H9 (cell line): Measurements from ENCODE around the gene DDIAS. TPM values are rescaled to one million over a fixed set of nuclear protein-coding genes. Genes with fewer than 3 reads are reported as not detected.

Experiments used
- DNase-seq: peaks from one replicate; pipeline ENCODE4 v3.0.0-alpha.2; 2017
- H2AFZ ChIP-seq: one replicate; pipeline ENCODE4 v1.6.1; 2013; ENCODE audit warnings: mild to moderate bottlenecking, low read length, control low read depth, moderate library complexity
- H2AK5ac ChIP-seq: 2 replicates; pipeline ENCODE4 v1.6.1; 2013; ENCODE audit warnings: low read length, control low read depth, mixed read lengths; ENCODE audit not compliant: insufficient read length
- H2BK120ac ChIP-seq: one replicate; pipeline ENCODE4 v1.6.1; 2013; ENCODE audit warnings: low read depth, mild to moderate bottlenecking, low read length, control low read depth, inconsistent platforms; ENCODE audit not compliant: poor library complexity, severe bottlenecking
- H2BK12ac ChIP-seq: 2 replicates; pipeline ENCODE4 v1.6.1; 2013; ENCODE audit warnings: low read length, control low read depth, mixed read lengths, low read depth; ENCODE audit not compliant: insufficient read length
- H2BK15ac ChIP-seq: 2 replicates; pipeline ENCODE4 v1.6.1; 2013; ENCODE audit warnings: low read depth, low read length, control low read depth
- H2BK20ac ChIP-seq: one replicate; pipeline ENCODE4 v1.6.1; 2013; ENCODE audit warnings: low read depth, mild to moderate bottlenecking, low read length, control low read depth, inconsistent platforms; ENCODE audit not compliant: poor library complexity, severe bottlenecking
- H2BK5ac ChIP-seq: 2 replicates; pipeline ENCODE4 v1.6.1; 2013; ENCODE audit warnings: low read length, control low read depth, mixed read lengths; ENCODE audit not compliant: insufficient read length
- H3K14ac ChIP-seq: 2 replicates; pipeline ENCODE4 v1.6.1; 2013; ENCODE audit warnings: low read length, control low read depth; ENCODE audit not compliant: insufficient read depth
- H3K18ac ChIP-seq: 2 replicates; pipeline ENCODE4 v1.6.1; 2013; ENCODE audit warnings: low read depth, mild to moderate bottlenecking, mixed read lengths, low read length, control low read depth; ENCODE audit not compliant: insufficient read length
- H3K23ac ChIP-seq: 2 replicates; pipeline ENCODE4 v1.6.1; 2013; ENCODE audit warnings: low read length, control low read depth, mixed read lengths, low read depth; ENCODE audit not compliant: insufficient read length
- H3K23me2 ChIP-seq: 2 replicates; pipeline ENCODE4 v1.6.1; 2013; ENCODE audit warnings: low read depth, mild to moderate bottlenecking, mixed read lengths, low read length, control low read depth; ENCODE audit not compliant: insufficient read length, poor library complexity, severe bottlenecking
- H3K27ac ChIP-seq: 2 replicates; pipeline ENCODE4 v1.5.1; 2013; ENCODE audit warnings: low read length, control low read depth, mixed read lengths, low read depth; ENCODE audit not compliant: insufficient read length
- H3K27me3 ChIP-seq: 2 replicates; pipeline ENCODE4 v1.6.1; 2013; ENCODE audit warnings: low read length, control low read depth, inconsistent platforms; ENCODE audit not compliant: insufficient read depth
- H3K4ac ChIP-seq: 2 replicates; pipeline ENCODE4 v1.6.1; 2013; ENCODE audit warnings: low read depth, mild to moderate bottlenecking, control low read depth, inconsistent platforms, low read length, moderate library complexity
- H3K4me1 ChIP-seq: 2 replicates; pipeline ENCODE4 v1.6.1; 2013; ENCODE audit warnings: low read length, control low read depth, inconsistent platforms; ENCODE audit not compliant: insufficient read depth
- H3K4me2 ChIP-seq: 2 replicates; pipeline ENCODE4 v1.6.1; 2013; ENCODE audit warnings: low read length, control low read depth, mixed read lengths; ENCODE audit not compliant: insufficient read length, insufficient read depth
- H3K56ac ChIP-seq: 2 replicates; pipeline ENCODE4 v1.6.1; 2013; ENCODE audit warnings: low read depth, mild to moderate bottlenecking, mixed read lengths, low read length, control low read depth; ENCODE audit not compliant: insufficient read length
- H3K79me1 ChIP-seq: 2 replicates; pipeline ENCODE4 v1.6.1; 2013; ENCODE audit warnings: low read depth, mild to moderate bottlenecking, moderate library complexity, low read length, control low read depth, inconsistent platforms; ENCODE audit not compliant: insufficient read depth, poor library complexity, severe bottlenecking
- H3K79me2 ChIP-seq: 2 replicates; pipeline ENCODE4 v1.6.1; 2013; ENCODE audit warnings: low read length, control low read depth, inconsistent platforms; ENCODE audit not compliant: insufficient read depth
- H3K9ac ChIP-seq: 2 replicates; pipeline ENCODE4 v1.6.1; 2013; ENCODE audit warnings: low read length, control low read depth, mixed read lengths; ENCODE audit not compliant: insufficient read length; ENCODE audit errors: extremely low read depth
- H3K9me3 ChIP-seq: one replicate; pipeline ENCODE4 v1.6.1; 2013; ENCODE audit warnings: low read depth, low read length, inconsistent platforms; ENCODE audit not compliant: control insufficient read depth
- H3T11ph ChIP-seq: one replicate; pipeline ENCODE4 v1.6.1; 2013; ENCODE audit warnings: mild to moderate bottlenecking, low read length, control low read depth, inconsistent platforms
- H4K20me1 ChIP-seq: one replicate; pipeline ENCODE4 v1.6.1; 2013; ENCODE audit not compliant: control insufficient read depth, insufficient read length, insufficient read depth
- H4K5ac ChIP-seq: 2 replicates; pipeline ENCODE4 v1.6.1; 2013; ENCODE audit warnings: low read depth, mild to moderate bottlenecking, mixed read lengths, low read length, control low read depth; ENCODE audit not compliant: insufficient read length
- H4K8ac ChIP-seq: replicated peaks from 2 replicates; pipeline ENCODE4 v1.6.1; 2013; ENCODE audit warnings: low read length, control low read depth, mixed read lengths, low read depth; ENCODE audit not compliant: insufficient read length
- H4K91ac ChIP-seq: 2 replicates; pipeline ENCODE4 v1.6.1; 2013; ENCODE audit warnings: low read depth, mild to moderate bottlenecking, moderate library complexity, mixed read lengths, low read length, control low read depth; ENCODE audit not compliant: insufficient read length
- H3K27ac Mint-ChIP-seq, 3 experiments: 2 replicates in 2 of 3; 3 replicates in 1 of 3; pipeline ENCODE4 v1.8.0; 2020 to 2021; ENCODE audit warnings: mixed read lengths in 3 of 3, mild to moderate bottlenecking in 1 of 3, moderate library complexity in 1 of 3
- H3K27me3 Mint-ChIP-seq: 2 replicates; pipeline ENCODE4 v1.8.0; 2021; ENCODE audit warnings: low read depth, mild to moderate bottlenecking, moderate library complexity, mixed read lengths
- H3K36me3 Mint-ChIP-seq, 3 experiments: 2 replicates in 2 of 3; 3 replicates in 1 of 3; pipeline ENCODE4 v1.8.0; 2020 to 2021; ENCODE audit warnings: low read depth in 3 of 3, mixed read lengths in 3 of 3; ENCODE audit not compliant: insufficient read depth in 1 of 3
- H3K4me1 Mint-ChIP-seq, 2 experiments: 2 replicates each; pipeline ENCODE4 v1.8.0; 2020; ENCODE audit warnings: mixed read lengths in 2 of 2
- H3K4me3 Mint-ChIP-seq, 2 experiments: 2 replicates in 1 of 2; 3 replicates in 1 of 2; pipeline ENCODE4 v1.8.0; 2020 to 2021; ENCODE audit warnings: mild to moderate bottlenecking in 2 of 2, mixed read lengths in 2 of 2, moderate library complexity in 1 of 2
- H3K9me3 Mint-ChIP-seq, 2 experiments: 2 replicates in 1 of 2; 3 replicates in 1 of 2; pipeline ENCODE4 v1.8.0; 2020; ENCODE audit warnings: mild to moderate bottlenecking in 2 of 2, mixed read lengths in 2 of 2, moderate library complexity in 1 of 2
- WGBS: extraction: QIAGEN DNeasy Blood & Tissue Kit; methylation state at CpG from one replicate; pipeline ENCODE4 v1.1.7; 2013; ENCODE audit warnings: missing lambda C conversion rate, low lambda C conversion rate, mixed read lengths; ENCODE audit not compliant: insufficient read length; ENCODE audit errors: extremely low coverage; 5-methylcytosine and 5-hydroxymethylcytosine counted together
- total RNA-seq: library from RNA; stranded (reverse); gene quantifications from 2 replicates; pipeline ENCODE4 v1.2.1, GENCODE V29; 2021
- TF ChIP-seq, protein P1 (sequence below): fragments of 200-600 bp; sonication (generic); conservative IDR thresholded peaks from 3 replicates; pipeline ENCODE4 v1.8.0; 2021; ENCODE audit warnings: antibody characterized with exemption, mild to moderate bottlenecking

DDIAS gene
- total RNA-seq, 1 experiment from 2014 or later: 18.6 TPM

DNA sequence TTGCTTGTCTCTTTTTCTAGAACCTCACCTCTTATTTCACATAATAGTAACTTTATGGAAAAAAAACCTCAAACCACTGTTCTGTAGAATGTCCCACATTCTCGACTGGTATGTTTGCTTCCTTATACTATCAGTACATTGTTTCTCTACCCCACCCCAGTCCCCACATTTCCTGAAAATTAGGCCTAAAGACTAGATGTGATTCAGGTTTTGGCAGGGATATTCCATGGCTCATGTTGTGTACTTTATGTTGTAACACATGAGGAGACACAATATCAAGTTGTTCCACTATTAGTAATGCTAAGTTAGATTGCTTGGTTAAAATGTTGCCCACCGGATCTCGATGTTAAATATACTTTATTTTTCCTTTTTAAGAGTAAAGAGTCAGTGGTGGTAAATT lies 34.7 kb downstream of the DDIAS start:
- Histone ChIP-seq H2BK12ac (no peak overlapping the region), H3T11ph (no peak overlapping the region), H3K14ac (no peak overlapping the region), H2BK20ac (no peak overlapping the region), H3K56ac (no peak overlapping the region), H3K4me1 (no peaks in the 10 kb centered on the region), H3K23me2 (no peaks in the 10 kb centered on the region), H4K5ac (no peak overlapping the region), H3K4ac (no peak overlapping the region), H3K4me2 (no peak overlapping the region), H2BK120ac (no peak overlapping the region), H2AFZ (no peak overlapping the region), H4K8ac (no peak overlapping the region), H3K9ac (no peak overlapping the region), H2BK15ac (no peak overlapping the region), H3K18ac (no peak overlapping the region), H3K23ac (no peak overlapping the region), H4K91ac (no peak overlapping the region), H2BK5ac (no peak overlapping the region), H3K27me3 (no peaks in the 10 kb centered on the region), H3K79me1 (no peaks in the 10 kb centered on the region), H4K20me1 (no peaks in the 10 kb centered on the region), H3K79me2 (no peaks in the 10 kb centered on the region), H3K9me3 (no peaks in the 10 kb centered on the region), H2AK5ac (no peak overlapping the region), H3K27ac (no peak overlapping the region)
- no peaks in the 10 kb centered on the region for H3K4me1 Mint-ChIP-seq
- WGBS: no CpG with 5 or more reads among the region's 3 CpGs
- H3K27me3 Mint-ChIP-seq: no peaks in the 10 kb centered on the region
- TF ChIP-seq, protein P1, sequence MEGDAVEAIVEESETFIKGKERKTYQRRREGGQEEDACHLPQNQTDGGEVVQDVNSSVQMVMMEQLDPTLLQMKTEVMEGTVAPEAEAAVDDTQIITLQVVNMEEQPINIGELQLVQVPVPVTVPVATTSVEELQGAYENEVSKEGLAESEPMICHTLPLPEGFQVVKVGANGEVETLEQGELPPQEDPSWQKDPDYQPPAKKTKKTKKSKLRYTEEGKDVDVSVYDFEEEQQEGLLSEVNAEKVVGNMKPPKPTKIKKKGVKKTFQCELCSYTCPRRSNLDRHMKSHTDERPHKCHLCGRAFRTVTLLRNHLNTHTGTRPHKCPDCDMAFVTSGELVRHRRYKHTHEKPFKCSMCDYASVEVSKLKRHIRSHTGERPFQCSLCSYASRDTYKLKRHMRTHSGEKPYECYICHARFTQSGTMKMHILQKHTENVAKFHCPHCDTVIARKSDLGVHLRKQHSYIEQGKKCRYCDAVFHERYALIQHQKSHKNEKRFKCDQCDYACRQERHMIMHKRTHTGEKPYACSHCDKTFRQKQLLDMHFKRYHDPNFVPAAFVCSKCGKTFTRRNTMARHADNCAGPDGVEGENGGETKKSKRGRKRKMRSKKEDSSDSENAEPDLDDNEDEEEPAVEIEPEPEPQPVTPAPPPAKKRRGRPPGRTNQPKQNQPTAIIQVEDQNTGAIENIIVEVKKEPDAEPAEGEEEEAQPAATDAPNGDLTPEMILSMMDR: no peak
- peaks cover 5 to 32% (median 31%) of the 10 kb centered on the region in 3 experiments; a peak in 6 of 7 replicates for H3K36me3 Mint-ChIP-seq
- no peak for DNase-seq
- H3K4me3 Mint-ChIP-seq: no peak overlapping the region
- no peak overlapping the region for H3K27ac Mint-ChIP-seq
- H3K9me3 Mint-ChIP-seq: no peaks in the 10 kb centered on the region
